GM23338 (cell line): ENCODE results near the gene SLC35F1.

Source experiments
- CREB1 ChIP-seq: fragments of 250-450 bp; sonication (Bioruptor Pico); IDR thresholded peaks from 2 replicates; pipeline ENCODE4 v1.5.0; 2020; ENCODE audit warnings: low read depth, mild to moderate bottlenecking, moderate library complexity
- CTCF ChIP-seq, 2 experiments: fragments of 200-600 bp in 1 of 2; sonication (generic) in 1 of 2; conservative IDR thresholded peaks; 2 replicates each; pipeline versions ENCODE4 v1.5.1 to v1.6.1; 2016 to 2017; ENCODE audit warnings: antibody characterized with exemption in 2 of 2, low read depth in 2 of 2, mild to moderate bottlenecking in 2 of 2, moderate library complexity in 1 of 2
- ETS1 ChIP-seq: IDR thresholded peaks from 2 replicates; pipeline ENCODE4 v1.6.1; 2016; ENCODE audit warnings: antibody characterized with exemption
- EZH2 ChIP-seq: fragments of 200-600 bp; sonication (generic); IDR thresholded peaks from one replicate; pipeline ENCODE4 v1.8.0; 2017; ENCODE audit warnings: antibody characterized with exemption, mild to moderate bottlenecking, low read depth; ENCODE audit not compliant: unreplicated experiment
- EZH2phosphoT487 ChIP-seq: fragments of 200-600 bp; sonication (generic); IDR thresholded peaks from one replicate; pipeline ENCODE4 v1.8.1; 2018; ENCODE audit warnings: antibody characterized with exemption; ENCODE audit not compliant: unreplicated experiment
- POLR2AphosphoS5 ChIP-seq: IDR thresholded peaks from 2 replicates; pipeline ENCODE4 v1.6.1; 2016; ENCODE audit warnings: antibody characterized with exemption, low read depth
- REST ChIP-seq: IDR thresholded peaks from one replicate; pipeline ENCODE4 v1.6.1; 2018; ENCODE audit warnings: antibody characterized with exemption; ENCODE audit not compliant: unreplicated experiment
- ZNF114 ChIP-seq: fragments of 250-450 bp; sonication (Bioruptor Pico); IDR thresholded peaks from 2 replicates; pipeline ENCODE4 v1.5.0; 2020; ENCODE audit warnings: mild to moderate bottlenecking, moderate library complexity
- ZNF331 ChIP-seq: fragments of 250-450 bp; sonication (Bioruptor Pico); IDR thresholded peaks from 2 replicates; pipeline ENCODE4 v1.5.0; 2020; ENCODE audit warnings: low read depth, mild to moderate bottlenecking, moderate library complexity
- ZNF462 ChIP-seq: fragments of 250-450 bp; sonication (Bioruptor Pico); IDR thresholded peaks from 2 replicates; pipeline ENCODE4 v1.5.0; 2020; ENCODE audit warnings: mild to moderate bottlenecking, moderate library complexity

- no peak for TF ChIP-seq CTCF (conservative IDR thresholded peaks at IDR 0.05; ENCODE audit: low read depth in 2 of 2)
- no peak for TF ChIP-seq CREB1 (CRISPR knock-in tag)
- no peak for TF ChIP-seq POLR2AphosphoS5
- TF ChIP-seq REST, result no peak
- TF ChIP-seq EZH2, result no peak
- no peak for TF ChIP-seq EZH2phosphoT487
- TF ChIP-seq ZNF462 (CRISPR knock-in tag), result no peak
- TF ChIP-seq ZNF331 (CRISPR knock-in tag), result no peak
- TF ChIP-seq ZNF114 (CRISPR knock-in tag), result no peak
- no peak for TF ChIP-seq ETS1
These were observed 216.5 kb downstream of the SLC35F1 start for GRCh38 chr6:118123503-118124037.
